Measurements from ENCODE around the gene PAX6.

The PAX6 gene

GRCh38 chr11:31810779-31811647, at the start of gene PAX6:
Gene PAX6 (minus strand): TSS chr11:31811322. CDS start chr11:31806411, 4,911 bp downstream.
- TF ChIP-seq CTCF (IDR thresholded peaks at IDR 0.05; ENCODE audit: extremely low read depth, missing control alignments), result no peak
- peak; percentile 85 for DNase-seq (ENCODE audit: low spot score)

- TF ChIP-seq CTCF (IDR thresholded peaks at IDR 0.05; ENCODE audit: extremely low read depth, missing control alignments), result no peak
- no peak for DNase-seq (ENCODE audit: low spot score)
Observed at GRCh38 chr11:31860391-31860790, 49.3 kb upstream of the PAX6 start.

- no peak for TF ChIP-seq CTCF (IDR thresholded peaks at IDR 0.05; ENCODE audit: extremely low read depth, missing control alignments)
- DNase-seq (ENCODE audit: low spot score), result no peak
Observed at GRCh38 chr11:31856248-31856647, 45.1 kb upstream of the PAX6 start.

GRCh38 chr11:31855466-31855865, 44.3 kb upstream of the PAX6 start:
- no peak for DNase-seq (ENCODE audit: low spot score)
- no peak for TF ChIP-seq CTCF (IDR thresholded peaks at IDR 0.05; ENCODE audit: extremely low read depth, missing control alignments)

- TF ChIP-seq CTCF (IDR thresholded peaks at IDR 0.05; ENCODE audit: extremely low read depth, missing control alignments), result no peak
- no peak for DNase-seq (ENCODE audit: low spot score)
Observed at GRCh38 chr11:31850365-31850764, 39.2 kb upstream of the PAX6 start.

GRCh38 chr11:31847761-31848160, 36.6 kb upstream of the PAX6 start:
- TF ChIP-seq CTCF (IDR thresholded peaks at IDR 0.05; ENCODE audit: extremely low read depth, missing control alignments), result no peak
- no peak for DNase-seq (ENCODE audit: low spot score)

GRCh38 chr11:31845331-31845730, 34.2 kb upstream of the PAX6 start:
- no peak for DNase-seq (ENCODE audit: low spot score)
- TF ChIP-seq CTCF (IDR thresholded peaks at IDR 0.05; ENCODE audit: extremely low read depth, missing control alignments), result no peak

Data from GM20000 (cell line).